SU-DHL-6 (cell line): ENCODE results near the gene TWNK.
"Not testable (repeated sequence)": the region's sequence is repeated elsewhere in the genome, so short reads cannot be mapped to it uniquely, and the experiment has no call there.

ENCODE experiments used
- H2AFZ ChIP-seq: fragments of 200-600 bp; sonication (generic); 2 replicates; pipeline ENCODE4 v1.6.1; 2014; ENCODE audit warnings: low read depth, mild to moderate bottlenecking, moderate library complexity, mixed read lengths, antibody characterized with exemption, low read length; ENCODE audit not compliant: severe bottlenecking
- H3F3A ChIP-seq: fragments of 200-600 bp; shearing (Covaris generic); 2 replicates; pipeline ENCODE4 v1.6.0; 2016; ENCODE audit warnings: antibody characterized with exemption, mild to moderate bottlenecking; ENCODE audit not compliant: insufficient read depth
- H3K27ac ChIP-seq: fragments of 200-600 bp; sonication (generic); 2 replicates; pipeline ENCODE4 v1.5.1; 2016; ENCODE audit warnings: low read depth, mild to moderate bottlenecking, low read length, moderate library complexity, mixed read lengths
- H3K27me3 ChIP-seq: fragments of 200-600 bp; sonication (generic), shearing (Covaris generic); 2 replicates; pipeline ENCODE4 v1.6.0; 2014; ENCODE audit warnings: mild to moderate bottlenecking, low read length
- H3K36me3 ChIP-seq: fragments of 200-600 bp; sonication (generic); 2 replicates; pipeline ENCODE4 v1.6.1; 2014; ENCODE audit warnings: mild to moderate bottlenecking, low read length, mixed read lengths
- H3K4me2 ChIP-seq: fragments of 300-600, 200-600 bp; shearing (Covaris generic), sonication (generic); 2 replicates; pipeline ENCODE4 v1.6.0; 2014; ENCODE audit warnings: low read length, low read depth, mild to moderate bottlenecking; ENCODE audit not compliant: poor library complexity, severe bottlenecking
- H3K4me3 ChIP-seq: fragments of 200-600 bp; sonication (generic); 2 replicates; pipeline ENCODE4 v1.5.1; 2014; ENCODE audit warnings: antibody characterized with exemption, low read length, mild to moderate bottlenecking, mixed read lengths; ENCODE audit not compliant: insufficient read depth, poor library complexity, severe bottlenecking
- H3K79me2 ChIP-seq: fragments of 200-600 bp; sonication (generic); 2 replicates; pipeline ENCODE4 v1.6.1; 2014; ENCODE audit warnings: mild to moderate bottlenecking, low read length, moderate library complexity; ENCODE audit not compliant: insufficient read depth
- H3K9ac ChIP-seq: fragments of 200-600 bp; sonication (generic); 2 replicates; pipeline ENCODE4 v1.7.0; 2014; ENCODE audit warnings: mild to moderate bottlenecking, low read length
- H3K9me2 ChIP-seq: fragments of 200-600 bp; sonication (generic); replicated peaks from 2 replicates; pipeline ENCODE4 v1.6.1; 2014; ENCODE audit warnings: low read length; ENCODE audit not compliant: insufficient read depth
- H3K9me3 ChIP-seq: fragments of 200-600 bp; sonication (generic); 2 replicates; pipeline ENCODE4 v1.6.1; 2014; ENCODE audit warnings: low read length, mixed read lengths; ENCODE audit not compliant: insufficient read depth
- H4K20me1 ChIP-seq: fragments of 200-600 bp; sonication (generic); 2 replicates; pipeline ENCODE4 v1.6.1; 2014; ENCODE audit warnings: low read depth, mild to moderate bottlenecking, antibody characterized with exemption, low read length, moderate library complexity, mixed read lengths
- CTCF ChIP-seq: fragments of 200-600 bp; sonication (generic); IDR thresholded peaks from one replicate; pipeline ENCODE4 v1.5.1; 2017; ENCODE audit warnings: antibody characterized with exemption, mild to moderate bottlenecking, low read length, moderate library complexity; ENCODE audit not compliant: insufficient read depth, poor library complexity, severe bottlenecking
- EZH2phosphoT487 ChIP-seq: fragments of 200-600 bp; sonication (generic), shearing (Covaris generic); conservative IDR thresholded peaks from 2 replicates; pipeline ENCODE4 v1.6.1; 2018; ENCODE audit warnings: mild to moderate bottlenecking, antibody characterized with exemption, low read length, moderate library complexity, mixed read lengths

Gene TWNK

GRCh38 chr10:101031796-101032636, 44.7 kb downstream of the TWNK start:
- no peaks in the 10 kb centered on the region for H4K20me1 ChIP-seq
- H2AFZ ChIP-seq, result peak overlapping the region; percentile 90
- TF ChIP-seq EZH2phosphoT487, result no peak
- no peaks in the 10 kb centered on the region for H3K36me3 ChIP-seq
- no peaks in the 10 kb centered on the region for H3K27me3 ChIP-seq
- no peak overlapping the region for H3K27ac ChIP-seq
- H3K9ac ChIP-seq, result peak overlapping the region; percentile 52
- H3K79me2 ChIP-seq, result no peaks in the 10 kb centered on the region
- peak overlapping the region; percentile 80 for H3K4me2 ChIP-seq
- H3F3A ChIP-seq, result no peaks in the 10 kb centered on the region
- no peaks in the 10 kb centered on the region for H3K9me3 ChIP-seq
- peak overlapping the region; percentile 67 for H3K4me3 ChIP-seq
- no peaks in the 10 kb centered on the region for H3K9me2 ChIP-seq

DNA sequence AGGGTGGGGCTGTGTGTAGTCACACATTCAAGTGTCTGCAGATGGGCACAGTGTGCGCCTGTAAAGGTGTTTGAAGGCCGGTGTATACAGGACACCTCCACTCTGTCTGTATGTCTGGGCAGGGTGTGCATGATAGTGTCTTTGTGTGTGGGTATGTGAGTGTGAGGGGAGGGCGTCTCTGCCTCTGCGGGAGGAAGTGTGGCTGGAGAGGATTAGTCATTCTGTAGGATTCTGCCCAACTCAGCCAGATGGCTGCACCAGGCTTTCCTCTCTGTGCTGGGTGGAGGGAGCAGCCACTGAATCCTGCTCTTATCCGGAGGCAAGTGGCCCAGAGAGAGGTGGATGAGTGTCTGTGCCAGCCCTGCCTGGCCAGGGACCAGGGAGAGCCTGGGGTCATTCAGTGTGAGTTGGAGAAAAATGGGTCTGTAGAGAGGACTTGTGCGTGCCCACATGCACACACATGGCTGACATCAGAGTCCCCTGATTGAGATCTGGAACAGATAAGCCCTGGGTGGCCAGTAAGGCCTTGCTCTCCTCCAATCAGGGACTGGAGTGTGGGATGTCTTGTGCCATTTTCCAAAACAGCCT, 45.4 kb downstream of the TWNK start:
- H3K9ac ChIP-seq, result no peak overlapping the region
- H3F3A ChIP-seq, result no peaks in the 10 kb centered on the region
- no peaks in the 10 kb centered on the region for H4K20me1 ChIP-seq
- no peaks in the 10 kb centered on the region for H3K79me2 ChIP-seq
- H2AFZ ChIP-seq, result no peak overlapping the region
- no peak overlapping the region for H3K27ac ChIP-seq
- H3K9me3 ChIP-seq, result no peaks in the 10 kb centered on the region
- no peak for TF ChIP-seq CTCF
- TF ChIP-seq EZH2phosphoT487, result no peak
- H3K9me2 ChIP-seq, result no peaks in the 10 kb centered on the region
- peak overlapping the region; percentile 80 for H3K4me2 ChIP-seq
- H3K36me3 ChIP-seq, result no peaks in the 10 kb centered on the region
- H3K4me3 ChIP-seq, result no peak overlapping the region
- no peaks in the 10 kb centered on the region for H3K27me3 ChIP-seq

GRCh38 chr10:101033276-101033675, 45.9 kb downstream of the TWNK start:
- H3K27me3 ChIP-seq, result no peaks in the 10 kb centered on the region
- H3K9me2 ChIP-seq, result no peaks in the 10 kb centered on the region
- H3K36me3 ChIP-seq, result no peaks in the 10 kb centered on the region
- H2AFZ ChIP-seq, result no peak overlapping the region
- H3K4me3 ChIP-seq, result no peak overlapping the region
- H3K27ac ChIP-seq, result no peak overlapping the region
- TF ChIP-seq EZH2phosphoT487 (no peak), CTCF (no peak)
- no peaks in the 10 kb centered on the region for H4K20me1 ChIP-seq
- no peak overlapping the region for H3K9ac ChIP-seq
- no peaks in the 10 kb centered on the region for H3K79me2 ChIP-seq
- H3K4me2 ChIP-seq, result no peak overlapping the region
- H3K9me3 ChIP-seq, result no peaks in the 10 kb centered on the region
- no peaks in the 10 kb centered on the region for H3F3A ChIP-seq

DNA sequence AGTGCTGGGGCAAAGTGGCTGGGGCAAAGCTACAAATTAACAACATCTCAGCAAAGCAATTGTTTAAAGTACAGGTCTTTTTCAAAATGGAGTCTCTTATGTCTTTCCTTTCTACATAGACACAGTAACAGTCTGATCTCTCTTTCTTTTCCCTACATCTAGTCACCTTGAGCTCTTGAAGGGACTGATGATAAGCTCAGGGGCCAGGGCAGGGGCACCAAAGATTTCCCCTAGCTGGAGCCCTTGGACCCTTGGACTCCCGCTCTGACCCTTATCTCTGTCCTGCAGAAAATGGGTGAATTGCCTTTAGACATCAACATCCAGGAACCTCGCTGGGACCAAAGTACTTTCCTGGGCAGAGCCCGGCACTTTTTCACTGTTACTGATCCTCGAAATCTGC, 47.1 kb downstream of the TWNK start:
- not testable (repeated sequence) for H3K9me3 ChIP-seq, H3F3A ChIP-seq, H4K20me1 ChIP-seq, H3K4me3 ChIP-seq, H3K9me2 ChIP-seq, H2AFZ ChIP-seq, H3K27me3 ChIP-seq, H3K27ac ChIP-seq, H3K4me2 ChIP-seq, H3K9ac ChIP-seq, H3K79me2 ChIP-seq, H3K36me3 ChIP-seq
